RWPE2 (cell line): ENCODE data around the gene ALDH4A1.
A peak's percentile ranks its signal among the peaks of the same experiment; 100 is the strongest.

Experiments
- ATAC-seq: fragments of 200-7000 bp; cut with Tn5 transposase; 3 replicates; pipeline ENCODE4 v1.9.1; 2021; ENCODE audit warnings: low read depth
- DNase-seq: peaks from one replicate; pipeline ENCODE4 v3.0.0-alpha.2; 2020; ENCODE audit warnings: low spot score
- H3K27ac ChIP-seq: fragments of 450-650 bp; 2 replicates; pipeline ENCODE4 v1.5.1; 2017; ENCODE audit warnings: mild to moderate bottlenecking; ENCODE audit not compliant: poor library complexity, severe bottlenecking
- H3K27me3 ChIP-seq: fragments of 250-450 bp; sonication (Bioruptor Pico); 2 replicates; pipeline ENCODE4 v1.5.1; 2021; ENCODE audit warnings: mild to moderate bottlenecking, moderate library complexity; ENCODE audit not compliant: insufficient read depth, poor library complexity, severe bottlenecking
- H3K36me3 ChIP-seq: fragments of 250-450 bp; sonication (Bioruptor Pico); 2 replicates; pipeline ENCODE4 v1.5.1; 2020; ENCODE audit warnings: low read depth, mild to moderate bottlenecking, moderate library complexity
- H3K4me1 ChIP-seq: fragments of 250-450 bp; sonication (Bioruptor Pico); 2 replicates; pipeline ENCODE4 v1.5.1; 2021; ENCODE audit warnings: mild to moderate bottlenecking, moderate library complexity; ENCODE audit not compliant: insufficient read depth, poor library complexity, severe bottlenecking
- H3K4me3 ChIP-seq: fragments of 250-450 bp; sonication (Bioruptor Pico); 2 replicates; pipeline ENCODE4 v1.5.1; 2021; ENCODE audit warnings: mild to moderate bottlenecking, moderate library complexity; ENCODE audit not compliant: severe bottlenecking
- H3K9me3 ChIP-seq: fragments of 250-450 bp; sonication (Bioruptor Pico); 2 replicates; pipeline ENCODE4 v1.5.1; 2021; ENCODE audit warnings: mild to moderate bottlenecking, moderate library complexity; ENCODE audit not compliant: severe bottlenecking
- CTCF ChIP-seq: fragments of 450-650 bp; IDR thresholded peaks from one replicate; pipeline ENCODE4 v1.5.1; 2017; ENCODE audit warnings: mild to moderate bottlenecking, moderate library complexity; ENCODE audit not compliant: poor library complexity, severe bottlenecking

The ALDH4A1 gene

GRCh38 chr1:18901952-18902522 lies 318 bp downstream of the ALDH4A1 start:
- TF ChIP-seq CTCF = no peak
- H3K36me3 ChIP-seq = peaks cover 10% of the 10 kb centered on the region
- no peaks in the 10 kb centered on the region for H3K9me3 ChIP-seq
- ATAC-seq (no peak), DNase-seq (no peak)
- H3K4me1 ChIP-seq = peaks cover 7% of the 10 kb centered on the region
- H3K4me3 ChIP-seq = peak overlapping the region; percentile 87
- H3K27me3 ChIP-seq = no peaks in the 10 kb centered on the region
- H3K27ac ChIP-seq = peak overlapping the region; percentile 46

- H3K4me3 ChIP-seq = peak overlapping the region; percentile 87
- DNase-seq (no peak), ATAC-seq (no peak)
- no peak for TF ChIP-seq CTCF
- H3K27ac ChIP-seq = no peak overlapping the region
- peaks cover 3% of the 10 kb centered on the region for H3K36me3 ChIP-seq
- peaks cover 7% of the 10 kb centered on the region for H3K4me1 ChIP-seq
- H3K9me3 ChIP-seq = no peaks in the 10 kb centered on the region
- H3K27me3 ChIP-seq = no peaks in the 10 kb centered on the region
These were observed 1.0 kb downstream of the ALDH4A1 start for GRCh38 chr1:18901147-18901951.

GRCh38 chr1:18900303-18900841 lies 2.0 kb downstream of the ALDH4A1 start:
- no peaks in the 10 kb centered on the region for H3K9me3 ChIP-seq
- no peak overlapping the region for H3K4me3 ChIP-seq
- H3K27me3 ChIP-seq = no peaks in the 10 kb centered on the region
- H3K4me1 ChIP-seq = peaks cover 7% of the 10 kb centered on the region
- ATAC-seq (no peak), DNase-seq (no peak)
- no peak for TF ChIP-seq CTCF
- H3K27ac ChIP-seq = no peak overlapping the region
- no peaks in the 10 kb centered on the region for H3K36me3 ChIP-seq

- Histone ChIP-seq H3K4me3 (no peak overlapping the region), H3K9me3 (no peaks in the 10 kb centered on the region), H3K27me3 (no peaks in the 10 kb centered on the region), H3K27ac (peak overlapping the region; percentile 27), H3K36me3 (no peaks in the 10 kb centered on the region), H3K4me1 (peaks cover 7% of the 10 kb centered on the region)
- DNase-seq (no peak), ATAC-seq (no peak)
- TF ChIP-seq CTCF = no peak
These were observed 2.8 kb downstream of the ALDH4A1 start for GRCh38 chr1:18899363-18900049.
